ENCODE results near the gene RPS6KA2. TPM values are rescaled to one million over a fixed set of nuclear protein-coding genes. Genes with fewer than 3 reads are reported as not detected.

Gene RPS6KA2
- total RNA-seq, 3 donors from 2014 or later = 23.7 to 124 (median 56.4) TPM

DNA sequence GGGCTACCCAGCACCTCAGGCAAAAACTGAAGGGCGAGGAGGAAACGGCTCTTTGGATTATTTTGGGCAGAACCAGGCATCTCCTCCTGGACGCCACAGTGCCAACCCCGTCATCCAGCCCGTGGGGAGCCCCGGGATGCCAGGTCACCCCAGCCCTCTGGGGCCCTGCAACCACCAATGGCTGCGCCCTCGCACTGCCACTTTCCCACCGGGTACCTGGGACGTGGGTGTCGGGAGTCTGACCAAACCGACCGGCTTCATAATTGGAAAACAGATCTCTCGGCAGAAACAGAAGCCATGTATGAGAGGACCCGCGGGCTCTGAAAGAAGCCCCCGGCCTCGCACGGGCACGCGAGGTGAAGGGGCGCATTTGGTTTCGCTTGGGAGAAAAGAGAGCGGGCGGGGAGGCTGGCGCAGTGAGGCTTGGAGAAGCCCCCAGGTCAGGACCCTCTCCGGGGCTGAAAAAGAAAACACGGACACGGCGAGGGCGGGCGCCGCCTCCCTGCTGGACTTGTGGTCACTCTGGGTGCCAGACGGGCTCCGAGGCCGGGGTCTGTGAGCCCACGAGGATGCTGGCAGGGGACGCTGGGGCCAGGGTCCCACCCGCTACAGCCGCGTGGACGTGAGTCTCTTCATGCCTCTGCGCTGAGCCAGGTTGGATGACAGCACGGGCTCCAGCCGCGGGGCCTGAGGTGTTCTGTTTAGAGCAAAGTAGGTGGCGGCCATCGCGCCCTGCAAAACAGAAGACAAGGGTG lies 214.7 kb downstream of the RPS6KA2 start:
- Histone ChIP-seq H3K36me3 (no peaks in the 10 kb centered on the region), H3K4me1 (no peaks in the 10 kb centered on the region), H3K9me3 (no peaks in the 10 kb centered on the region), H3K27me3 (no peaks in the 10 kb centered on the region), H3K27ac (no peak overlapping the region), H3K4me3 (no peak overlapping the region)
- TF ChIP-seq, protein P1, sequence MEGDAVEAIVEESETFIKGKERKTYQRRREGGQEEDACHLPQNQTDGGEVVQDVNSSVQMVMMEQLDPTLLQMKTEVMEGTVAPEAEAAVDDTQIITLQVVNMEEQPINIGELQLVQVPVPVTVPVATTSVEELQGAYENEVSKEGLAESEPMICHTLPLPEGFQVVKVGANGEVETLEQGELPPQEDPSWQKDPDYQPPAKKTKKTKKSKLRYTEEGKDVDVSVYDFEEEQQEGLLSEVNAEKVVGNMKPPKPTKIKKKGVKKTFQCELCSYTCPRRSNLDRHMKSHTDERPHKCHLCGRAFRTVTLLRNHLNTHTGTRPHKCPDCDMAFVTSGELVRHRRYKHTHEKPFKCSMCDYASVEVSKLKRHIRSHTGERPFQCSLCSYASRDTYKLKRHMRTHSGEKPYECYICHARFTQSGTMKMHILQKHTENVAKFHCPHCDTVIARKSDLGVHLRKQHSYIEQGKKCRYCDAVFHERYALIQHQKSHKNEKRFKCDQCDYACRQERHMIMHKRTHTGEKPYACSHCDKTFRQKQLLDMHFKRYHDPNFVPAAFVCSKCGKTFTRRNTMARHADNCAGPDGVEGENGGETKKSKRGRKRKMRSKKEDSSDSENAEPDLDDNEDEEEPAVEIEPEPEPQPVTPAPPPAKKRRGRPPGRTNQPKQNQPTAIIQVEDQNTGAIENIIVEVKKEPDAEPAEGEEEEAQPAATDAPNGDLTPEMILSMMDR (IDR thresholded peaks at IDR 0.05) = no peak
- TF ChIP-seq POLR2AphosphoS5 (IDR thresholded peaks at IDR 0.05) (no peak), POLR2A (IDR thresholded peaks at IDR 0.05) (no peak)
- intact Hi-C loops (cut with DNase I; ENCODE audit: low total_unique reads) = loop anchor here (10.0 kb wide), 1 partner anchor 738 kb away; no protein-coding TSS in a partner anchor
- no peak for DNase-seq (ENCODE audit: low spot score in 2 of 2)

DNA sequence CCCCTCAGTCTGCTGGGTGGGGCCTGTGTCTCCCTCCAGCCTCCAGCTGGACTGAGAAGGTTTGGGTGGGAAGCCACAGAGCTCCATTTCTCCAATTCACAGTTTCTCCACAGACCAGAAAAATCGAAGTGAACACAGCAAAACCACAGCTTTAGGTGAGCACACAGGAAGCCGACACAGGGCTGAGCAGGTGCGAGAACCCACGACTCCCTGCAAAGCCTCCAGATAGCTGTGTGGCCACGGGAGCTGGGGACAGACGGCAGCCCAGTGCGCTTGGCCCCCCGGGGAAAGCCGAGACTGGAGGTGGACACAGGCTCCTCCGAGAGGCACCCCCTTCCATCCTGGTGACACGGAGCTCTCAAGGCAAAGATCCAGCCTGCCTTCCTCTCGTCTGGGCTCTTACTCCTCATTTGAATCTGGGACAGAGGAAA lies 215.3 kb downstream of the RPS6KA2 start:
- Histone ChIP-seq H3K4me1 (no peaks in the 10 kb centered on the region), H3K4me3 (no peak overlapping the region), H3K36me3 (no peaks in the 10 kb centered on the region), H3K27ac (no peak overlapping the region), H3K9me3 (no peaks in the 10 kb centered on the region), H3K27me3 (no peaks in the 10 kb centered on the region)
- intact Hi-C loops (cut with DNase I; ENCODE audit: low total_unique reads) = loop anchor here (10.0 kb wide), 1 partner anchor 737 kb away; no protein-coding TSS in a partner anchor
- TF ChIP-seq POLR2AphosphoS5 (IDR thresholded peaks at IDR 0.05) = no peak
- no peak for TF ChIP-seq POLR2A (IDR thresholded peaks at IDR 0.05)
- TF ChIP-seq, protein P1 (IDR thresholded peaks at IDR 0.05) = no peak
- no peak for DNase-seq (ENCODE audit: low spot score in 2 of 2)

DNA sequence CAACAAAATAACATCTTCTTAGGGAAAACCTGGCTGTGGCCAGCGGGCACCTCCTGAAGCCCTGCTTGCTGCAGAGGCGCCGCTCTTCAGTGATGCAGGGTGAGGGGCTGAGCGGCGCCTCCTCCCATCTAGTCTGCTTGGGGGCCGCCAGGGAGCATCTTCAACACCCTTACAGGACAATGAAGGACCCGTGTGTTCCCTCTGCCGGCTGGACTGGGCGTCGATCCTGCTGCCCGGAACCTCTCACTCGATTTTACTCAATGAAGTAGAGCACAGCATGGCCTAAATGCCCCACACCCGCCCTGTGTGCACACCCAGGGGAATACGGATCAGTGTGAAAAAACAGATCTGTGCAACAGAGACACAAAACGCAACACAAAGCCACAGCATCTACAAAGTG lies 215.8 kb downstream of the RPS6KA2 start:
- Histone ChIP-seq H3K4me1 (no peaks in the 10 kb centered on the region), H3K27me3 (no peaks in the 10 kb centered on the region), H3K27ac (no peak overlapping the region), H3K9me3 (no peaks in the 10 kb centered on the region), H3K4me3 (no peak overlapping the region), H3K36me3 (no peaks in the 10 kb centered on the region)
- DNase-seq (ENCODE audit: low spot score in 2 of 2) = no peak
- intact Hi-C loops (cut with DNase I; ENCODE audit: low total_unique reads) = loop anchor here (10.0 kb wide), 1 partner anchor 736 kb away; no protein-coding TSS in a partner anchor
- TF ChIP-seq, protein P1 (IDR thresholded peaks at IDR 0.05) = no peak
- TF ChIP-seq POLR2A (IDR thresholded peaks at IDR 0.05) (no peak), POLR2AphosphoS5 (IDR thresholded peaks at IDR 0.05) (no peak)

DNA sequence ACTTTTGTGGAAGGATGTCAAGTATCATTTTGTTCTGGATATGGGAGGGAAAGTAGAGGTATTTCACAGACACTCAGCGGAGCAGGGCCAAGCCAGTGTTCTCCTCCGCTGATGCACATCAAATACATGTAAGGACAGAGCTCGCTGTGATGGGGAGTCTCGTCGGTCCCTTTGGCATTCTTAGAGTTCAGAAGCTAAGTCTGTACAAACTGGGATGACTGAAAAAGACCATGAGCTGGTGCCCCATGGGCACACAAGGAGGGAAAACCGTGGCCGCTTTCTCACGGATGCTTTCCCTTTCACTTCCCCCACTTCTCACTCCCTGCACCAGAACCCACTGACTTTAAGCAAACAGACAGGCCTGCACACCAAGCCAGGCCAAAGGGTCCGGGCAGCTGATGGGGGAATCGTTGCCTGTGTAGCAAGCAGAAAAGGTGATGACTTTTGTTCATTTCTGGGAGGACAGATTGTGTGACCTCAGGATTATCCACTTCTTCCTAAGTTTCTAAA lies 216.6 kb downstream of the RPS6KA2 start:
- no peak overlapping the region for H3K4me3 ChIP-seq
- H3K27ac ChIP-seq = no peak overlapping the region
- TF ChIP-seq POLR2A (IDR thresholded peaks at IDR 0.05) = no peak
- no peak for TF ChIP-seq POLR2AphosphoS5 (IDR thresholded peaks at IDR 0.05)
- TF ChIP-seq, protein P1 (IDR thresholded peaks at IDR 0.05) = no peak
- no peaks in the 10 kb centered on the region for H3K36me3 ChIP-seq
- H3K4me1 ChIP-seq = no peaks in the 10 kb centered on the region
- no peaks in the 10 kb centered on the region for H3K27me3 ChIP-seq
- no peaks in the 10 kb centered on the region for H3K9me3 ChIP-seq
- intact Hi-C loops (cut with DNase I; ENCODE audit: low total_unique reads) = loop anchor here (10.0 kb wide), 1 partner anchor 736 kb away; no protein-coding TSS in a partner anchor
- no peak for DNase-seq (ENCODE audit: low spot score in 2 of 2)

Data from breast epithelium (tissue), 4 donors.